Measurements from ENCODE around the gene NFIL3.

GRCh38 chr9:91417602-91418214 is 5.9 kb downstream of the NFIL3 start:
- TF ChIP-seq FOSL2 (IDR thresholded peaks at IDR 0.05; ENCODE audit: borderline replicate concordance, low read depth) (no peak), POLR2AphosphoS5 (IDR thresholded peaks at IDR 0.05; ENCODE audit: low read depth, low read length) (no peak), CTCF (IDR thresholded peaks at IDR 0.05) (no peak), TAF1 (IDR thresholded peaks at IDR 0.05; ENCODE audit: borderline replicate concordance, low read depth, low read length) (no peak), IRF3 (IDR thresholded peaks at IDR 0.05; ENCODE audit: low read depth, low read length) (no peak), CHD2 (IDR thresholded peaks at IDR 0.05; ENCODE audit: low read length, partially characterized antibody) (no peak), EP300 (IDR thresholded peaks at IDR 0.05; ENCODE audit: borderline replicate concordance in 1 of 2, low read depth in 1 of 2, low read length in 1 of 2) (no peak)

All from SK-N-SH (cell line).